ENCODE measurements around the gene MOSPD3. TPM values are rescaled to one million over a fixed set of nuclear protein-coding genes. Genes with fewer than 3 reads are reported as not detected.

Gene MOSPD3
- total RNA-seq, 1 experiment from 2014 or later: 25.0 TPM

DNA sequence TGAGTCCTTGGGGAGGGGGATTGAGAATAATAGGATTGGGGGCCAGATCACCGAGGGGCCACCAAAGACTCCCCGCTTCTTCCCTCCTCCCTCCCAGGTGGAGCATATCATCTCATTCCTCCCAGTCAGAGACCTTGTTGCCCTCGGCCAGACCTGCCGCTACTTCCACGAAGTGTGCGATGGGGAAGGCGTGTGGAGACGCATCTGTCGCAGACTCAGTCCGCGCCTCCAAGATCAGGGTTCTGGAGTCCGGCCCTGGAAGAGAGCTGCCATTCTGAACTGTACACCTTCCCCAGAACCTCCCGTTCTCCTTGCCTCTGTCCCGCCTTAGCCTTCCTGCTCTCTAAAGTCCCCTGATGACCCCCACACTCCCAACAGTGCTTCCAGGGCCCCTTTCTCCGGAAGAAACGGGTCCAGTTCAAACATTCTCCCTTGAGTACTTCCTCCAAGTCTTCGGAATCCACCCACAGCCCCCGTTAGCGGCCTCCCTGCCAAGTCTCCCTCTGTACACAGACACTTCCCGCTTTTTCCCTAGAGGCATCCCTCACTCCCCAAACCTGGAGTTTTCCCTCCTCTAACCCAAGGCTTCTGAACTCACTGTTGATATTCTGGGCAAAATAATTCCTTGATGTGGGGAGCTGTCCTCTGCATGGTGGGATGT lies 22.1 kb upstream of the MOSPD3 start:
- CTCF ChIA-PET: interaction anchor here (0.7 to 0.9 kb wide), 3 partner anchors 19 to 649 kb away, joined by 3 to 8 read pairs (median 4); no protein-coding TSS in a partner anchor

GRCh38 chr7:100591596-100591995 lies 20.7 kb upstream of the MOSPD3 start:
- no TSS peak for BruUV-seq (replicated peaks)
- Histone ChIP-seq H3K4me1 (ENCODE audit: control insufficient read depth, insufficient read depth, low read length) (no peaks in the 10 kb centered on the region), H3K36me3 (ENCODE audit: control insufficient read depth, insufficient read depth, low read length) (no peaks in the 10 kb centered on the region), H3K27ac (ENCODE audit: low read length) (no peak overlapping the region), H3K27me3 (ENCODE audit: control insufficient read depth, insufficient read depth, low read length) (no peaks in the 10 kb centered on the region), H3K4me3 (ENCODE audit: low read depth in 2 of 2, low read length in 2 of 2) (no peak overlapping the region), H3K9me3 (ENCODE audit: control insufficient read depth, insufficient read depth, low read depth, low read length) (no peaks in the 10 kb centered on the region)
- ATAC-seq (no peak), DNase-seq (ENCODE audit: low read depth, low spot score) (no peak)
- in situ Hi-C loops (cut with HindIII; ENCODE audit: low pct_unique_long_range_greater_than_20kb, low sequenced_read_pairs): no loop called here
- intact Hi-C loops (cut with micrococcal nuclease; ENCODE audit: unreplicated experiment): no loop called here
- POLR2A ChIA-PET: no interaction called here
- no peak for TF ChIP-seq SIN3A (IDR thresholded peaks at IDR 0.05; ENCODE audit: borderline replicate concordance, insufficient read depth, low read depth, low read length)
- no peak for TF ChIP-seq POLR2AphosphoS5 (IDR thresholded peaks at IDR 0.05; ENCODE audit: low read depth, low read length)
- TF ChIP-seq TCF7L2 (IDR thresholded peaks at IDR 0.05; ENCODE audit: low read depth, low read length): no peak
- CTCF ChIA-PET: interaction anchor here (0.6 kb wide), 1 partner anchor 62 kb away, joined by 3 read pairs; no protein-coding TSS in a partner anchor

More for the DNA sequence above, 22.1 kb upstream of the MOSPD3 start:
- POLR2A ChIA-PET: no interaction called here
- Histone ChIP-seq H3K9me3 (ENCODE audit: control insufficient read depth, insufficient read depth, low read depth, low read length) (no peaks in the 10 kb centered on the region), H3K27me3 (ENCODE audit: control insufficient read depth, insufficient read depth, low read length) (no peaks in the 10 kb centered on the region), H3K36me3 (ENCODE audit: control insufficient read depth, insufficient read depth, low read length) (no peaks in the 10 kb centered on the region), H3K27ac (ENCODE audit: low read length) (no peak overlapping the region), H3K4me3 (ENCODE audit: low read depth in 2 of 2, low read length in 2 of 2) (no peak overlapping the region), H3K4me1 (ENCODE audit: control insufficient read depth, insufficient read depth, low read length) (0 out of 2 replicates have a peak, but pooled peaks cover 1% of the 10 kb centered on the region)
- DNase-seq (ENCODE audit: low read depth, low spot score): no peak
- no peak for ATAC-seq
- in situ Hi-C loops (cut with HindIII; ENCODE audit: low pct_unique_long_range_greater_than_20kb, low sequenced_read_pairs) (no loop called here), intact Hi-C loops (cut with micrococcal nuclease; ENCODE audit: unreplicated experiment) (no loop called here)
- BruUV-seq (replicated peaks): no TSS peak
- TF ChIP-seq POLR2AphosphoS5 (IDR thresholded peaks at IDR 0.05; ENCODE audit: low read depth, low read length): no peak
- TF ChIP-seq, protein P1, sequence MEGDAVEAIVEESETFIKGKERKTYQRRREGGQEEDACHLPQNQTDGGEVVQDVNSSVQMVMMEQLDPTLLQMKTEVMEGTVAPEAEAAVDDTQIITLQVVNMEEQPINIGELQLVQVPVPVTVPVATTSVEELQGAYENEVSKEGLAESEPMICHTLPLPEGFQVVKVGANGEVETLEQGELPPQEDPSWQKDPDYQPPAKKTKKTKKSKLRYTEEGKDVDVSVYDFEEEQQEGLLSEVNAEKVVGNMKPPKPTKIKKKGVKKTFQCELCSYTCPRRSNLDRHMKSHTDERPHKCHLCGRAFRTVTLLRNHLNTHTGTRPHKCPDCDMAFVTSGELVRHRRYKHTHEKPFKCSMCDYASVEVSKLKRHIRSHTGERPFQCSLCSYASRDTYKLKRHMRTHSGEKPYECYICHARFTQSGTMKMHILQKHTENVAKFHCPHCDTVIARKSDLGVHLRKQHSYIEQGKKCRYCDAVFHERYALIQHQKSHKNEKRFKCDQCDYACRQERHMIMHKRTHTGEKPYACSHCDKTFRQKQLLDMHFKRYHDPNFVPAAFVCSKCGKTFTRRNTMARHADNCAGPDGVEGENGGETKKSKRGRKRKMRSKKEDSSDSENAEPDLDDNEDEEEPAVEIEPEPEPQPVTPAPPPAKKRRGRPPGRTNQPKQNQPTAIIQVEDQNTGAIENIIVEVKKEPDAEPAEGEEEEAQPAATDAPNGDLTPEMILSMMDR (IDR thresholded peaks at IDR 0.05): no peak
- TF ChIP-seq SIN3A (IDR thresholded peaks at IDR 0.05; ENCODE audit: borderline replicate concordance, insufficient read depth, low read depth, low read length): no peak
- TF ChIP-seq TCF7L2 (IDR thresholded peaks at IDR 0.05; ENCODE audit: low read depth, low read length): no peak
- TF ChIP-seq REST (IDR thresholded peaks at IDR 0.05; ENCODE audit: insufficient read depth in 1 of 2, low read depth in 2 of 2, low read length in 1 of 2): no peak

GRCh38 chr7:100595188-100595587 lies 17.2 kb upstream of the MOSPD3 start:
- intact Hi-C loops (cut with micrococcal nuclease; ENCODE audit: unreplicated experiment): no loop called here
- ChIA-PET CTCF (interaction anchor here (0.7 kb wide), 1 partner anchor 28 kb away, joined by 3 read pairs; no protein-coding TSS in a partner anchor), POLR2A (interaction anchor here (0.6 kb wide), 1 partner anchor 126 kb away, joined by 12 read pairs; no protein-coding TSS in a partner anchor)
- no peak for ATAC-seq
- no peak overlapping the region for H3K27ac ChIP-seq (ENCODE audit: low read length)
- no TSS peak for BruUV-seq (replicated peaks)
- no peak for DNase-seq (ENCODE audit: low read depth, low spot score)
- H3K4me1 ChIP-seq (ENCODE audit: control insufficient read depth, insufficient read depth, low read length): no peaks in the 10 kb centered on the region
- H3K4me3 ChIP-seq (ENCODE audit: low read depth in 2 of 2, low read length in 2 of 2): no peak overlapping the region
- H3K36me3 ChIP-seq (ENCODE audit: control insufficient read depth, insufficient read depth, low read length): no peaks in the 10 kb centered on the region
- no peaks in the 10 kb centered on the region for H3K27me3 ChIP-seq (ENCODE audit: control insufficient read depth, insufficient read depth, low read length)
- TF ChIP-seq POLR2AphosphoS5 (IDR thresholded peaks at IDR 0.05; ENCODE audit: low read depth, low read length): no peak
- TF ChIP-seq REST (IDR thresholded peaks at IDR 0.05; ENCODE audit: insufficient read depth in 1 of 2, low read depth in 2 of 2, low read length in 1 of 2): no peak
- TF ChIP-seq TCF7L2 (IDR thresholded peaks at IDR 0.05; ENCODE audit: low read depth, low read length): no peak
- TF ChIP-seq, protein P1 (IDR thresholded peaks at IDR 0.05): no peak
- no peak for TF ChIP-seq SIN3A (IDR thresholded peaks at IDR 0.05; ENCODE audit: borderline replicate concordance, insufficient read depth, low read depth, low read length)
- H3K9me3 ChIP-seq (ENCODE audit: control insufficient read depth, insufficient read depth, low read depth, low read length): no peaks in the 10 kb centered on the region
- in situ Hi-C loops (cut with HindIII; ENCODE audit: low pct_unique_long_range_greater_than_20kb, low sequenced_read_pairs): no loop called here
